Panc1 (cell line): ENCODE data around the gene TRPV5. TPM values are rescaled to one million over a fixed set of nuclear protein-coding genes. Genes with fewer than 3 reads are reported as not detected.

Source experiments
- ATAC-seq: fragments of 200-7000 bp; cut with Tn5 transposase; 2 replicates; pipeline ENCODE4 v1.9.1; 2020; ENCODE audit warnings: mild to moderate bottlenecking, moderate library complexity
- BruUV-seq: library from RNA; stranded (reverse); fragments of 400-500 nt; replicated peaks from 2 replicates; lab custom pipeline; 2021; lab: Mats Ljungman, UMichigan
- CTCF ChIA-PET: fragments of 300-600 bp; sonication (Branson Sonifier 250); formaldehyde crosslinking; loops from one replicate; lab custom pipeline; 2022; ENCODE audit warnings: antibody characterized with exemption; lab: Charles Lee
- POLR2A ChIA-PET: fragments of 300-600 bp; sonication (Branson Sonifier 250); formaldehyde crosslinking; loops from one replicate; lab custom pipeline; 2022; ENCODE audit warnings: antibody characterized with exemption; lab: Charles Lee
- DNase-seq: peaks from one replicate; pipeline ENCODE4 v3.0.0-alpha.2; 2010; ENCODE audit warnings: low read depth, low spot score
- H3K27ac ChIP-seq: 2 replicates; pipeline ENCODE4 v1.5.1; 2011; ENCODE audit warnings: mild to moderate bottlenecking, low read length, inconsistent platforms
- H3K27me3 ChIP-seq: fragments of 200-500 bp; sonication (Bioruptor generic); 2 replicates; pipeline ENCODE4 v1.6.0; 2014; ENCODE audit warnings: low read length, inconsistent platforms; ENCODE audit not compliant: control insufficient read depth, insufficient read depth
- H3K36me3 ChIP-seq: fragments of 200-500 bp; sonication (Bioruptor generic); 2 replicates; pipeline ENCODE4 v1.5.1; 2014; ENCODE audit warnings: inconsistent platforms, mild to moderate bottlenecking, low read length, moderate library complexity; ENCODE audit not compliant: control insufficient read depth, insufficient read depth
- H3K4me1 ChIP-seq: 2 replicates; pipeline ENCODE4 v1.5.1; 2011; ENCODE audit warnings: inconsistent platforms, mild to moderate bottlenecking, low read length, moderate library complexity; ENCODE audit not compliant: control insufficient read depth, insufficient read depth
- H3K4me3 ChIP-seq, 2 experiments: 2 replicates each; pipeline ENCODE4 v1.5.1; 2011 to 2012; ENCODE audit warnings: low read depth in 2 of 2, low read length in 2 of 2, mild to moderate bottlenecking in 2 of 2, inconsistent platforms in 1 of 2, moderate library complexity in 1 of 2
- H3K9me3 ChIP-seq: fragments of 200-500 bp; sonication (Bioruptor generic); 2 replicates; pipeline ENCODE4 v1.5.1; 2014; ENCODE audit warnings: low read depth, mild to moderate bottlenecking, inconsistent platforms, low read length, moderate library complexity; ENCODE audit not compliant: control insufficient read depth, insufficient read depth
- POLR2AphosphoS5 ChIP-seq: IDR thresholded peaks from 2 replicates; pipeline ENCODE4 v1.6.1; 2012; ENCODE audit warnings: mild to moderate bottlenecking, low read depth, low read length, moderate library complexity
- SIN3A ChIP-seq: IDR thresholded peaks from 2 replicates; pipeline ENCODE4 v1.6.1; 2012; ENCODE audit warnings: low read depth, mild to moderate bottlenecking, low read length, moderate library complexity, borderline replicate concordance; ENCODE audit not compliant: insufficient read depth
- TCF7L2 ChIP-seq: IDR thresholded peaks from 2 replicates; pipeline ENCODE4 v1.6.1; 2011; ENCODE audit warnings: mild to moderate bottlenecking, low read depth, low read length, inconsistent platforms
- in situ Hi-C: cut with HindIII; loops from 2 replicates; pipeline ENCODE4 v1.10.0; 2016; ENCODE audit warnings: low sequenced_read_pairs, low pct_unique_long_range_greater_than_20kb
- intact Hi-C: fragments of 100-400 bp; cut with micrococcal nuclease; formaldehyde crosslinking; loops from one replicate; pipeline ENCODE4 v1.10.0; 2022; ENCODE audit not compliant: unreplicated experiment
- total RNA-seq: library from RNA; stranded (reverse); gene quantifications from one replicate; pipeline ENCODE4 v1.2.1, GENCODE V29; 2021; ENCODE audit not compliant: unreplicated experiment
- TF ChIP-seq, protein P1 (sequence below): fragments of 450-650 bp; IDR thresholded peaks from 2 replicates; pipeline ENCODE4 v1.5.1; 2017; ENCODE audit warnings: mild to moderate bottlenecking
- TF ChIP-seq, protein P2 (sequence below), 2 experiments: IDR thresholded peaks; 2 replicates each; pipeline ENCODE4 v1.6.1; 2011 to 2012; ENCODE audit warnings: low read depth in 2 of 2, control low read depth in 1 of 2, low read length in 1 of 2, mild to moderate bottlenecking in 1 of 2, moderate library complexity in 1 of 2; ENCODE audit not compliant: insufficient read depth in 1 of 2

The TRPV5 gene
- total RNA-seq, 1 experiment from 2014 or later, result not detected

DNA sequence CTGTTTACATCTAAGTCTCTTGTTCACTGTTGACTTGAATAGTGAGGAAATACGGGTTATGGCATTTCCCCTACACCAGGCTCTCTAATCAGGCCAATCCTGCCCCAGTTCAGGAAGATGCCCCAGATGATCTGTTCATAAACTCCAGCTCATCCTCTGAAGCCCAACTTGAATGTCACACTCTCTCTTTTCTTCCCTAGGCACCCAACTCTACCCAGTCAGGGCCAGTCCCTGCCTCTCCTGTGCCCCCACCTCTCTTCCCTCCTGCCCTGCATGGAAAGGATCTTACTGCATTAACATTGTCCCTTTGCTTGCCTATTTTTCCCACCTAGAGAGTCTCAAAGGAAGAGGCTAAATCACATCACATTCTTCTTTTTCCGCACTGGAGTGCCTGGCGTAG is 37.4 kb downstream of the TRPV5 start:
- BruUV-seq, result no TSS peak
- H3K27me3 ChIP-seq, result no peaks in the 10 kb centered on the region; the same call in 1 of the 2 replicates

GRCh38 chr7:142894985-142895593 is 38.5 kb downstream of the TRPV5 start:
- intact Hi-C loops, result no loop called here
- CTCF ChIA-PET, result no interaction called here
- no peak for ATAC-seq
- Histone ChIP-seq H3K27me3 (no peaks in the 10 kb centered on the region; the same call in 1 of the 2 replicates), H3K9me3 (no peaks in the 10 kb centered on the region), H3K4me1 (no peaks in the 10 kb centered on the region), H3K36me3 (no peaks in the 10 kb centered on the region), H3K27ac (no peak overlapping the region), H3K4me3 (no peak overlapping the region)
- POLR2A ChIA-PET, result no interaction called here
- no peak for DNase-seq
- BruUV-seq, result no TSS peak
- no peak for TF ChIP-seq SIN3A
- in situ Hi-C loops, result no loop called here

More for the DNA sequence above, 37.4 kb downstream of the TRPV5 start:
- Histone ChIP-seq H3K9me3 (no peaks in the 10 kb centered on the region), H3K36me3 (no peaks in the 10 kb centered on the region), H3K4me1 (no peaks in the 10 kb centered on the region), H3K4me3 (no peak overlapping the region), H3K27ac (no peak overlapping the region)
- DNase-seq (no peak), ATAC-seq (no peak)
- intact Hi-C loops (no loop called here), in situ Hi-C loops (no loop called here)
- TF ChIP-seq POLR2AphosphoS5, result no peak
- TF ChIP-seq, protein P1, sequence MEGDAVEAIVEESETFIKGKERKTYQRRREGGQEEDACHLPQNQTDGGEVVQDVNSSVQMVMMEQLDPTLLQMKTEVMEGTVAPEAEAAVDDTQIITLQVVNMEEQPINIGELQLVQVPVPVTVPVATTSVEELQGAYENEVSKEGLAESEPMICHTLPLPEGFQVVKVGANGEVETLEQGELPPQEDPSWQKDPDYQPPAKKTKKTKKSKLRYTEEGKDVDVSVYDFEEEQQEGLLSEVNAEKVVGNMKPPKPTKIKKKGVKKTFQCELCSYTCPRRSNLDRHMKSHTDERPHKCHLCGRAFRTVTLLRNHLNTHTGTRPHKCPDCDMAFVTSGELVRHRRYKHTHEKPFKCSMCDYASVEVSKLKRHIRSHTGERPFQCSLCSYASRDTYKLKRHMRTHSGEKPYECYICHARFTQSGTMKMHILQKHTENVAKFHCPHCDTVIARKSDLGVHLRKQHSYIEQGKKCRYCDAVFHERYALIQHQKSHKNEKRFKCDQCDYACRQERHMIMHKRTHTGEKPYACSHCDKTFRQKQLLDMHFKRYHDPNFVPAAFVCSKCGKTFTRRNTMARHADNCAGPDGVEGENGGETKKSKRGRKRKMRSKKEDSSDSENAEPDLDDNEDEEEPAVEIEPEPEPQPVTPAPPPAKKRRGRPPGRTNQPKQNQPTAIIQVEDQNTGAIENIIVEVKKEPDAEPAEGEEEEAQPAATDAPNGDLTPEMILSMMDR, result no peak
- TF ChIP-seq SIN3A, result no peak
- TF ChIP-seq, protein P2, sequence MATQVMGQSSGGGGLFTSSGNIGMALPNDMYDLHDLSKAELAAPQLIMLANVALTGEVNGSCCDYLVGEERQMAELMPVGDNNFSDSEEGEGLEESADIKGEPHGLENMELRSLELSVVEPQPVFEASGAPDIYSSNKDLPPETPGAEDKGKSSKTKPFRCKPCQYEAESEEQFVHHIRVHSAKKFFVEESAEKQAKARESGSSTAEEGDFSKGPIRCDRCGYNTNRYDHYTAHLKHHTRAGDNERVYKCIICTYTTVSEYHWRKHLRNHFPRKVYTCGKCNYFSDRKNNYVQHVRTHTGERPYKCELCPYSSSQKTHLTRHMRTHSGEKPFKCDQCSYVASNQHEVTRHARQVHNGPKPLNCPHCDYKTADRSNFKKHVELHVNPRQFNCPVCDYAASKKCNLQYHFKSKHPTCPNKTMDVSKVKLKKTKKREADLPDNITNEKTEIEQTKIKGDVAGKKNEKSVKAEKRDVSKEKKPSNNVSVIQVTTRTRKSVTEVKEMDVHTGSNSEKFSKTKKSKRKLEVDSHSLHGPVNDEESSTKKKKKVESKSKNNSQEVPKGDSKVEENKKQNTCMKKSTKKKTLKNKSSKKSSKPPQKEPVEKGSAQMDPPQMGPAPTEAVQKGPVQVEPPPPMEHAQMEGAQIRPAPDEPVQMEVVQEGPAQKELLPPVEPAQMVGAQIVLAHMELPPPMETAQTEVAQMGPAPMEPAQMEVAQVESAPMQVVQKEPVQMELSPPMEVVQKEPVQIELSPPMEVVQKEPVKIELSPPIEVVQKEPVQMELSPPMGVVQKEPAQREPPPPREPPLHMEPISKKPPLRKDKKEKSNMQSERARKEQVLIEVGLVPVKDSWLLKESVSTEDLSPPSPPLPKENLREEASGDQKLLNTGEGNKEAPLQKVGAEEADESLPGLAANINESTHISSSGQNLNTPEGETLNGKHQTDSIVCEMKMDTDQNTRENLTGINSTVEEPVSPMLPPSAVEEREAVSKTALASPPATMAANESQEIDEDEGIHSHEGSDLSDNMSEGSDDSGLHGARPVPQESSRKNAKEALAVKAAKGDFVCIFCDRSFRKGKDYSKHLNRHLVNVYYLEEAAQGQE (IDR thresholded peaks at IDR 0.05; ENCODE audit: insufficient read depth in 1 of 2, low read depth in 2 of 2, low read length in 1 of 2), result no peak
- TF ChIP-seq TCF7L2, result no peak
- ChIA-PET POLR2A (no interaction called here), CTCF (no interaction called here)
